Measurements from ENCODE around the gene PTH2R.

- TF ChIP-seq CTCF (IDR thresholded peaks at IDR 0.05 in 8 of 11, conservative IDR thresholded peaks at IDR 0.05 in 3 of 11): no peak
- no peak for TF ChIP-seq POLR2AphosphoS5 (IDR thresholded peaks at IDR 0.05)
- no peak for TF ChIP-seq POLR2A (IDR thresholded peaks at IDR 0.05)
Measured at GRCh38 chr2:208501206-208501605, 94.6 kb downstream of the PTH2R start.
